SHP77 (cell line): ENCODE results near the gene THAP4.
"Not testable (repeated sequence)": the region's sequence is repeated elsewhere in the genome, so short reads cannot be mapped to it uniquely, and the experiment has no call there.

ENCODE experiments used
- DNase-seq, 2 experiments: peaks; one replicate each; lab custom pipeline; 2025; lab: John Stamatoyannopoulos, UW

THAP4 gene

GRCh38 chr2:241665731-241666440 is 28.9 kb upstream of the THAP4 start:
- no peak for DNase-seq

DNA sequence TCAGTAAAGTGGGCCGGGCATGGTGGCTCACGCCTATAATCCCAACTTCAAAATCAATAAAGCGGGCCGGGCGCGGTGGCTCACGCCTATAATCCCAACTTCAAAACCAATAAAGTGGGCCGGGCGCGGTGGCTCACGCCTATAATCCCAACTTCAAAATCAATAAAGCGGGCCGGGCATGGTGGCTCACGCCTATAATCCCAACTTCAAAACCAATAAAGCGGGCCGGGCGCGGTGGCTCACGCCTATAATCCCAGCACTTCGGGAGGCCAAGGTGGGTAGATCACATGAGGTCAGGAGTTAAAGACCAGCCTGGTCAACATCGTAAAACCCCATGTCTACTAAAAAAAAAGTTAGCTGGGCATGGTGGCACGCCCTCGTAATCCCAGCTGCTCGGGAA is 25.8 kb upstream of the THAP4 start:
- not testable (repeated sequence) for DNase-seq

- no peak for DNase-seq
These were observed 23.7 kb upstream of the THAP4 start for GRCh38 chr2:241660593-241661213.

DNA sequence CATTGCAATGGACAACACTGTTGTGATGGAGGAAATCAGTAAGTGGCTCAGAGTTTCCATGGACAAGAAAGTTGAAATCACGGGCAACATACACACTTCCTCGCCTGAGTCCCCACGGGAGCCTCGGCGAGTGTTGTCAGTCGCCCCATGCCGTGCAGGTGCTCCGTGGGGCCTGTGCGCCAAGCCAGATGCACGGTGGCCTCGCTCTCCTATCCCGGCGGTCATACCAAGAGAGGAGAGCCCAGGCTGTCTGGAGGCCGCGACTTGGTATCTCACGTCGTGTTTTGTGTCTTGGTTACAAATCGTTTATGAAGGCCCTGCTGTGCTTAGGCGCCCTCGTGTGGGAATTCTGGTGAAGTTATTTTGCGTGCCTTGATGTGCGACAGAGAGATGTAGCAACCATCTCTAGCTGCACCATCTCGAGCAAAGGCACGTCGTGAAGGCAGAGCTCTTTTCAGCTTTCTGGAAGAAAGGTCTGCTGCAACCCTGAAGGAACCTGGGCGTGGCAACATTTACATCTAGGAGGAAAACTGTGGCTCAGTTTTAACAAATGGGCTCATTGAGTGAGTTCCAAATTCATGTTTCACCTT is 22.3 kb upstream of the THAP4 start:
- DNase-seq, result peak; percentile 32 to 43

GRCh38 chr2:241658296-241658695 is 21.3 kb upstream of the THAP4 start:
- no peak for DNase-seq

GRCh38 chr2:241657786-241658254 is 20.9 kb upstream of the THAP4 start:
- no peak for DNase-seq

GRCh38 chr2:241656190-241656741 is 19.3 kb upstream of the THAP4 start:
- DNase-seq, result no peak

DNA sequence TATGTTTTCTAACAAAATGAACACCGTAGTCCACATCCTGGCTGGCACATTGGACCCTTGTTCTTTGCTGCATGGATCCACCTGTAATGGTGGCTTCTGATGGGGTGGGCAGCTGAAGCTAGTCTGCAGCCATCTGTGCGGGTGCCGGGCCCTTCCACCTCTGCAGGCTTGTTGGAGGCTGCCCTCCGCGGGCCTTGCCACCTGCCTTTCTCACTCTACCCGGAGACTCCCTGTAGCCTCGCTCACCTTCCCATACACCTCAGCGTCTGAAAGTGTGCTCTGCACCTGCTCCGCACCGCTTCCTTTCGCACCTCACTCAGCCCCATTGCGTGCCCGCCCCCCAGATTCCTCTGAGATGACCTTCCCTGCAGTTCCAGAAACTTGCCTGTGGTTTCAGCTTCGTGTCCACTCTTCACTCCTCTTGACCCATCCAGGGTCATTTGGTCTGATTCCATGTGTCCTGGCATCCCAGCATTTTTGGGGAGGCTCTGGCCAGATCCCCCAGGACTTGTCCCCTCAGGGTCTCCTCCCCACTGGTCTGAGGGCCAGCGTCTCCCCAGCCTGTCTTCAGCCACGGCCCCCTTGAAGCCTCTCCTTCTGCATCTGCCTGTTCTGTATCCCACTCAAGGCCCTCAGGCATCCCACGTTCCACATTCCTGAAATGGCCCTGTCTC is 18.7 kb upstream of the THAP4 start:
- no peak for DNase-seq

DNA sequence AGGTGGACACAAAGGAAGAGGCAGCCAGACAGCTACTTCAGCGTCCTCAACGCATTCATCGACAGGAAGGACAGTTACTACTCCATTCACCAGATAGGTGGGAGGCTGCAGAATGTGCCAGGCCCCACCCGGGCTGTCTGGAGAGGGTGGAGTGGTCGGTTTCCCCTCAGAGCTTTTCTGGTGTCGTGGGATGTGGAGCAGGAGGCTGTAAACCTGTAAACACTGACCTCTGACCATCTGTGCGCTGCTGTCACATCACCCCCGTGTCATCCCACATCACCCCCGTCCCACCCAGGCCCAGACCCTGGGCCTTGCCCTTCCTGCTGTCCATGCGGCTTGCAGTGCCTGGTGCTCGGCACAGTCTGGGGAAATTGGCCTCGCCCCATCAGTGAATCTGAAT is 17.6 kb upstream of the THAP4 start:
- no peak for DNase-seq

DNA sequence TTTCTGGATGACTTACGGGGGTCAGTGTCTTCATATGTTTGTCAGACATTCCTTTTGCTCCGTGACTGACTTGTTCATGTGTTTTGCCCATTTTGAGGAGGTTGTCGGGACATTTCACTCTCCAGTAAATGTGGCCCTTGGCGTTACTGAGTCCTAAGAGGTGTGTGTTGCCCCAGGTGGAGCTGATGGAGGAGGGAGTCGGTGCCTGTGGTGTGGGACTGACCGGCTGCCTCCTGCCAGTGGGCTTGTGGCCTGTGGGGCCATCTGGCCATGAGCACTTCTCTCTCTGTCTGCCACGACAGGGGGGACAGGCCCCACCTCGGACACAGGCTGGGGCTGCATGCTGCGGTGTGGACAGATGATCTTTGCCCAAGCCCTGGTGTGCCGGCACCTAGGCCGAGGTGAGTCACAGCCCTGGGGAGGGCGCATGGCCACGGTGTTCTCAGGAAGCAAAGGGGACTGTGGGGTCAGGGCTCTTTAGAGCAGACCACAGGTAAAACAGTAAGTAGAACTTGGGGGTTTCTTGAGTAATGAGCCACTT is 16.3 kb upstream of the THAP4 start:
- no peak for DNase-seq

GRCh38 chr2:241652722-241653121 is 15.8 kb upstream of the THAP4 start:
- no peak for DNase-seq

- DNase-seq, result no peak
These were observed 15.2 kb upstream of the THAP4 start for GRCh38 chr2:241652142-241652541.

DNA sequence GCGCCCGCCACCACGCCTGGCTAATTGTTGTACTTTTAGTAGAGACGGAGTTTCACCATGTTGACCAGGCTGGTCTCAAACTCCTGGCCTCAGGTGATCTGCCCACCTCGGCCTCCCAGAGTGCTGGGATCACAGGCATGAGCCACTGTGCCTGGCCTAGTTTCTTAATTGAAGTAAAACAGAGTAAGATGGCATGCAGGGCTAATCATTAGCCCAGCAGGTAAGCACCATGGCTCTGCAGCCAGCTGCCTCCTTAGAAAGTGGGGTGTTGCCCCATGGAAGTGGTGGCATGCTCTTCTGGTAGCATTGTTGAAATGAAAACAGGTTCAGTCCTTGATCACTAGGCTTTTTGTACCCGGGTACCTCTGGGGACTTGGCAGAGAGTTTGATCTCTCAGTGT is 13.0 kb upstream of the THAP4 start:
- DNase-seq, result no peak

- DNase-seq, result no peak
These were observed 12.4 kb upstream of the THAP4 start for GRCh38 chr2:241649404-241649803.

DNA sequence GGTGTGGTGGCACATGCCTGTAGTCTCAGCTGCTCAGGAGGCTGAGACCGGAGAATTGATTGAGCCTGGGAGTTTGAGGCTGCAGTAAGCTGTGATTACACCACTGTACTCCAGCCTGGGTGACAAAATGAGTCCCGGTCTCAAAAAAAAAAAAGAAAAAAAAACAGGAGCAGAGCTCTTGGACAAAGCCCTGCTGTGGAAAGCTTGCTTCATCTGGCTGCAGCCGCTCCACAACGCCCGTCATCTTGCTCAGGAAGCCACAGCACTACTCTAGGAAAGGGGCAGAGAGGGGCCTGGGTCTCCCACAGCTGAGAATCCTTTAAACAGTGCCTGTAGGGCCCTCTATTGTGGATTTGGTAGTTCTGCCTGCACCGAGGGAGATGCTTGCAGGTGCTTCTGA is 11.5 kb upstream of the THAP4 start:
- DNase-seq, result no peak

DNA sequence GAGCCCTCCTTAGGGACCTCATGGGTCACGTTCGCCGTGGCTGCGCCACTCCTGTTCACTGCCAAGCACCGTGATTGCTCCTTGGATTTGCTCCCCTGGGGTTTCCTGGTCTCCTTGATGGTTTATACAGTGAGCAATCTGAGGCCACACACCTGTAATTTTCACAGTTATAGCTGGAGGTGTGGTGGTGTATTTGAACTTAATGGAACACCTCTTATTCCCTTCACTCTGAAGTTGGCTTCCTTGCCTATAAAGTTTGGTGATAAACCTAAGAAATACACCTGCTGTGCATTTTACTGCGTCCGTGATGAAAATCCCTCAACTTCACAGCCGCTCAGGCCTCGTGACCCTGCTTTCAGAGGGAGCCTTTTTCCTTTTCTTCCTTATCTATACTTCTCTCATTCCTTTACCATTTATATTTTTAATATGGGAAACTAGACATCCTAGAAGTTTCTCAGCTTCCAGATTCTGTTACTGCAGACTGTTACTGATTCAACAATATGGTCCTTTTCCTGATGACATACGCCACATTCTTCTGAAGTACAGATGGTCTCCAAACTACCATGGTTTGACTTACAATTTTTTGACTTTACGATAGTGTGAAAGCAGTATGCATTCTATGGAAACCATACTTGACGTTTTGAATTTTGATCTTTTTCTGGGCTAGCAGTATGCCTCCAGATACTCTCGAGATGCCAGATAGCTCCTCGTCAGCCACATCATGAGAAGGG is 9.1 kb upstream of the THAP4 start:
- DNase-seq, result no peak

- DNase-seq, result no peak
These were observed 8.3 kb upstream of the THAP4 start for GRCh38 chr2:241645056-241645914.

GRCh38 chr2:241641631-241642030 is 4.7 kb upstream of the THAP4 start:
- no peak for DNase-seq

DNA sequence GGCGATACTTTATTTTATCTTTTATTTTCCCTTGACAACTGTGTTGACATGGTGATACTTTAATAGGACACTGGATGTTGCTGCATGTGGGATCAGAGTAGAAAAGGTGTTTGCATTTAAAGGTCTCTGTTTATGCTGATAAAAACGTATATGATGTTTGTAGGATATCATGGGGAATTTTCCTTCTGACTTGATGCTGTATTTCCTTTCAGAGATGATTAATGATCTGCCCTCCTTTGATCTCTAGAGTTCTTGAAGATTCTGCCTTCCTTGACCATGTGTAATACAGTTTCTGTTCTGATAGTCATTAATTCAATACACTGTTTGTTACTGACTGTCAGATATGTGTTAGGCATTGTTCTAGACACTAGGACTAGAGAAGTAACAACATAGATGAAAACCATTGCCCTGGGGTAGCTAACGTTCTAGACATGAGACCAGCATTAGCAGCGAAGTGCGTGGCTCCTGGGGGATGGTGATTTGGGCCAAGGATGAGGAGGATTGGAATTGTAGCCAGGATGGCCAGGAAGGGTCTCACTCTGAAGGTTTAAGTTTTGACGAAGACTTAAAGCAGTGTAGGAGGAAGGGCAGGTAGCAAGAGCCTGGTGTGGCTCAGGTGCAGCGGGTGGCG is 3.3 kb upstream of the THAP4 start:
- no peak for DNase-seq

GRCh38 chr2:241639385-241639784 is 2.4 kb upstream of the THAP4 start:
- DNase-seq, result no peak
